GM18858 (cell line): ENCODE results near the gene GCH1.
"Not testable (repeated sequence)": the region's sequence is repeated elsewhere in the genome, so short reads cannot be mapped to it uniquely, and the experiment has no call there.

ENCODE experiments used
- ATAC-seq: cut with Tn5 transposase; IDR thresholded peaks from one replicate; pipeline ENCODE4 v1.9.1; 2021; ENCODE audit not compliant: unreplicated experiment

Gene GCH1, protein sequence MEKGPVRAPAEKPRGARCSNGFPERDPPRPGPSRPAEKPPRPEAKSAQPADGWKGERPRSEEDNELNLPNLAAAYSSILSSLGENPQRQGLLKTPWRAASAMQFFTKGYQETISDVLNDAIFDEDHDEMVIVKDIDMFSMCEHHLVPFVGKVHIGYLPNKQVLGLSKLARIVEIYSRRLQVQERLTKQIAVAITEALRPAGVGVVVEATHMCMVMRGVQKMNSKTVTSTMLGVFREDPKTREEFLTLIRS

GRCh38 chr14:54902521-54903420 lies at the start of gene GCH1:
Gene GCH1 (minus strand): TSS chr14:54902826. CDS start chr14:54902663, 163 bp downstream.
- ATAC-seq: peak; percentile 73

- no peak for ATAC-seq
These were observed 44.6 kb upstream of the GCH1 start for GRCh38 chr14:54947230-54947629.

GRCh38 chr14:54946500-54946899 lies 43.9 kb upstream of the GCH1 start:
- no peak for ATAC-seq

DNA sequence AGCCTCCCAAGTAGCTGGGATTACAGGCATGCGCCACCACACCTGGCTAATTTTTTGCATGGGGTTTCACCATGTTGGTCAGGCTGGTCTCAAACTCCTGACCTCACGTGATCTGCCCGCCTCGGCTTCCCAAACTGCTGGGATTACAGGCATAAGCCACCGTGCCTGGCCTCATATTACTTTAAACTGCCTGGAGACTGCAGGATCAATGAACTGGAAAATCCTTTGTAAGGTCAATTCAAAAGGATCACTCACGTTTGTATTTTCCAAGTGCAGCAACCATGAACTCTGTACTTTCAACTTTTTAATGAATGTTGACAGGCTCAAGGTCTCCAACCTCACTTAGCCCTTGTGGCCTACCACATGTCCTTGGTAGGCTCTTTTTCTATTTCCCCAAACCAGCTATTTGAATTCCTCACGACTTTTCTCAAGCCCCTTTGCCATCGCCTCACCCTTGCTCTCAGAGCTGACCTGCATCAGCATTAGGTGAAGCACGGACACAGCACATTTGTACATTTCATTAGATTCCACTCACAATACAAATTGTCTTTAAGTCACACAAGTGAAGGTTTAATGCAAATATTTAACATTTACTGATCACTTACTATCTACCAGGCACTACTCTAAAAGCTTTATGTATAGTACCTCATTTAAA lies 42.2 kb upstream of the GCH1 start:
- no peak for ATAC-seq

DNA sequence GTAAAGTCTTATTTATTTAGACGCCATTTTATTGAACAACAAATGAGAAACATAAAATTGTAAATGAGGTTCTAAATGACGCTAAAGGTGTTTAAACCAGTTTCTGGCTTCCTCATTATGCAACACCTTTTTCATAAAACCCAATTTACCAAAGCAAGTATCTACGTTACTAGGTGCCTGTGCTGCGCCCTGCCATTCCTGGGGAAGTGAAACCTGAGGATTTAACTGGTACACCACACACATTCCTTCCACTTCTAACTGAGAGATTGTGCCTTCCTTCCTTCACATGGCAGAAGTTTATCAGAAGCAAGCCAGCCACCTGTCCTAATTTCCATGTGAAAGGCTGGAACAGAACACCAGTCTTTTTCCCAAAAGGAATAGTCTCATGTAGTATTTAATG lies 40.3 kb upstream of the GCH1 start:
- ATAC-seq: no peak

DNA sequence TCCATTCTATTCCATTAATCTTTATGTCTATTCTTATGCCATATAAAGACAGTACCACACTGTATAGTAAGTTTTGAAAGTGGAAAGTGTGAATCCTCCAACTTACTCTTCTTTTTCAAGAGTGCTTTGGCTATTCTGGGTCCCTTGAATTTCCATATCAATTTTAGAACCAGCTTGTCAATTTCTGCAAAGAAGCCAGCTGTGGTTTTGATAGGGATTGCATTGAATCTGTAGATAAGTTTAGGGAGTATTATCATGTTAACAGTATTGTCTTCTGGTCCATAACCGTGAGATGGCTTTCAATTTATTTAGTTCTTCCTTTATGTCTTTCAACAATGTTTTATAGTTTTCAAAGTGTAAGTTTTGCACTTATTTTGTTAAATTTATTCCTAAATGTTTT lies 34.2 kb upstream of the GCH1 start:
- ATAC-seq: no peak

DNA sequence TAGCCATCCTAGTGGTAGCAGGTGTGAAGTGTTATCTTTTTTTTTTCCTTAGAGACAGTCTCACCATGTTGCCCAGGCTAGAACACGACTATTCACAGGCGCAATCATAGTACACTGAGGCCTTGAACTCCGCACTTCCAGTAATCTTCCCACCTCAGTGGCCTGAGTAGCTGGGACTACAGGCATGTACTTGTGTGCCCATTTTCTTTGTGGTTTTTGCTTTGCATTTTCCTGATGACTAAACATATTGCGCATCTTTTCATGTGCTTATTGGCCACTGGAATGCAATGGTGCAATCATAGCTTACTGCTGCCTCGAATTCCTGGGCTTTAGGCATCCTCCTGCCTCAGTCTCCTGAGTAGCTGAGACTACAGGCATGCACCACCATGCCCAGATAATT lies 33.3 kb upstream of the GCH1 start:
- no peak for ATAC-seq

DNA sequence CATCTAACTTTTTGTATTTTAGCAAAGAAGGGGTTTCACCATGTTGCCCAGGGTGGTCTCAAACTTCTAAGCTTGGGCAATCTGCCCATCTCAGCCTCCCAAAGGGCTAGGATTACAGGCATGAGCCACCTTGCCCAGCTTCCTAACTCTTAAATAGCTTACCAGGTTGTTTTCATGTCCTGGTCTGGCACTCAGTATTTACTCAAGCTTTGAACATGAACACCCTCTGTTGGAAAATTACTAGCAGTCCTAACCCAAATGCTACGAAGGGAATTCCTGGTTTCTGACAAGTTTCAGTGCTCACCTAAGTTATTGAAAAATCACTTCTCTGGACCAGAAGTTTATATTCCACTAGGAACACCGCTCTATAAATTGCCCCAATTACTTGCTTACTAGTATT lies 32.5 kb upstream of the GCH1 start:
- no peak for ATAC-seq

- no peak for ATAC-seq
These were observed 30.4 kb upstream of the GCH1 start for GRCh38 chr14:54933006-54933405.

DNA sequence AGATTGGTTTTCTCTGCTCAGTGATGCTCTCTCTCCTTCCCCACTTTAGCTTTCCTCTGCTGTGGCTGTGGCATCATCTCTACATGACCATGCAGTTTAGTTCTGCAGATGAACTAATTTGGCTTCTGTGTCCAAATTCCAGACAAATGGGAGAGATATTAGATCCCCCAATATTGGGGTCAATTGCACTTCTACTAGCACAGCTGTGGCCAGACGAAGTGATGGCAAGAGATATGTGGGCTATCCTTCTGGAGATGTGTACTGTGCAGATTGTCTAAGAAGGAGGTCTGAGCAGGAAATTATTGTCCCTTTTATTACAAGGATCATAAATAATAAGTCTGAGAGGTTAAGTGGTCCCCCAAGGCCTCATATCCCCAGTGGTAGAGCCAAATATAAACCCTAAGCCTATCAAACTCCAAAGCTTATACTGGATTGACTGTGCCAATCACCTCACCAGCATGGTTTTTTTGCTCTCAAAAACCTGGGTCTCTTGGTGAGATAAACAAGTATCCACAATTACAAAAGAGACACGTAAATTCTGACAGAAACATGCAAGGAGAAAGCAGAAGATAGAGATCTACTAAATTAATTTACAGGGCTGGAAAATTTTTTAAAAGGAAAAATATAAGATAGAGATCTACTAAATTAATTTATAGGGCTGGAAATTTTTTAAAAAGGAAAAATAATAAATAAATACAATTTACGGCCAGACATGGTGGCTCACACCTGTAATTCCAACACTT lies 29.1 kb upstream of the GCH1 start:
- ATAC-seq: no peak

DNA sequence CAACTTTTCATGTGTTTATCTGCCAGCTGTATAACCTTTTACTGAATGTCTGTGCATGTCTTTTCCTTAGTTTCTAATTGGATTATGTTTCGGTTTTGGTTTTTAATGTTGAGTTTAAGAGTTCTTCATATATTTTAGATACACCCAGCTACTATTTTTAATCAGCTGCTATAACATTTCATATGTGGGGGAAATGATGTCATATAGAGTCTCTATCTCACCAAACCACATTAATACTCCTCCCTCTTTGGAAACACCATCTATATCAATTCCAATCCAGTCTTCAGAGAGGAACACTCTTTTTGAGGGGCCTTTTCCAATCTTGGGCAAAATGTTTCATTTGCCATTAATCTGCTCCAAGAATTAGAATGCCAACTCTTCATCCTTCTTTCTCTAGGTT lies 28.5 kb upstream of the GCH1 start:
- ATAC-seq: no peak

GRCh38 chr14:54929556-54929955 lies 26.9 kb upstream of the GCH1 start:
- no peak for ATAC-seq

GRCh38 chr14:54928216-54928615 lies 25.6 kb upstream of the GCH1 start:
- ATAC-seq: no peak

DNA sequence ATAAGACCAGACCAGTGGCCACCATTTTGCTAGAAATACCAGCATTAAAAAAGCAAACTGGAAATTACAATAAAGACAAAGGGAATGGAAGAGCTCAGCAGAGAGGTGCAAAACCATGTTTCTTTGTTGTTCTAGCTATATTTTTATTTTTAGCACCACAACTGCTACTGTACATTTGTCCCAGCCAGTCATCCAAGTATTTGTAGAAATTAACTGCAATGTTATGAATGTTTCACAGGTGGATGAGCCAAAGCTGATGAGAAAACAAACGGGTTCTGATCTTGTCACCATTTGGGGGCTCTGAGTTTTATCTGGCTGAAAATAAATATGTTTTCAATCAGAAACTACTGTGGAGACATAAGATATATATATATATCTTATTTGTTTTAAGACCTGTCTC lies 24.9 kb upstream of the GCH1 start:
- no peak for ATAC-seq

DNA sequence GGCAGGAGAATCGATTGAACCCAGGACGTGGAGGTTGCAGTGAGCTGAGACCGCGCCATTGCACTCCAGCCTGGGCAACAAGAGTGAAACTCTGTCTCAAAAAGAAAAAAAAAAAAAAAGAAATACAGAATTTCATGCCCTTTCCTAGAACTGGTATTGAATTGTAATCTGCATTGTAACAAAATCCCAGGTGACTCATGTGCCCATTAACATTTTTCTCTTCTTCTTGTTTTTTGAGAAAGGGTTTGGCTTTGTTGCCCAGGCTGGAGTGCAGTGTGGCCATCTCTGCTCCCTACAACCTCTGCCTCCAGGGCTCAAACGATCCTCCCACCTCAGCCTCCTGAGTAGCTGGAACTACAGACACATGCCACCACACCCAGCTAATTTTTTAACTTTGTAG lies 23.9 kb upstream of the GCH1 start:
- not testable (repeated sequence) for ATAC-seq

- no peak for ATAC-seq
These were observed 20.0 kb upstream of the GCH1 start for GRCh38 chr14:54922598-54922997.

DNA sequence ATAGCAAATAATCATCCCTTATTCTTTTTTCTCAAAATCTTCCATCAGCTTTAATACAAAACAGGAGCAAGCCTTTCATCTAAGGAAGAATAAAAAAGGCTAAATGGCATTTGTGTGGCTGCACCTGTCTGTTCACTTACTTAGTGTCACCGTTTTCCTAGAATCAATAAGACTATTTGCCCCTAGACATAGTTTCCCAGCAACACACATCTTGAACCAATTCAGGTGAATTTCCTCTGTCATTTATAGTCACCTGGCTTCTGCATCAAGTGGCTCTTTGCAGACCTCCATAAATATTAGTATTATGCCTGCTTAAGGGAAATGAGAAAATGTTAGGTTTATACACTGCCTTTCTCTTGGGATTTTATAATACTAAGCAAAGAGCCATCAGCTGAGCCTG lies 17.4 kb upstream of the GCH1 start:
- no peak for ATAC-seq

DNA sequence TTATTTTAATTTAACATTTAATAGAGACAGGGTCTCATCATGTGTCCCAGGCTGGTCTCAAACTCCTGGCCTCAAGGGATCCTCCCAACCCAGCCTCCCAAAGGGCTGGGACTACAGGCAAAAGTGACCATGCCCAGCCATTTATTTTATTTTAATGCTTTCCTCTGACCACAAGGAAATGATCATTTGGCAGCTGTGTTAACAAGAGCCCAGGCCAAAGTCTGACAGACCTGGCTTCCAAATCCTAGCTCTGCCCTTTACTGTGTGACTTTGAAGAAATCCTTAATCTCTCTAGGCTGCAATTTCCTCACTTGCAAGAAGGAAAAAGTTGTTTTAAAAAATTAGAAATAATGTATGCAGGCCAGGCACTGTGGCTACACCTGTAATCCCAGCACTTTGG lies 16.7 kb upstream of the GCH1 start:
- ATAC-seq: no peak

GRCh38 chr14:54918427-54918826 lies 15.8 kb upstream of the GCH1 start:
- ATAC-seq: no peak

DNA sequence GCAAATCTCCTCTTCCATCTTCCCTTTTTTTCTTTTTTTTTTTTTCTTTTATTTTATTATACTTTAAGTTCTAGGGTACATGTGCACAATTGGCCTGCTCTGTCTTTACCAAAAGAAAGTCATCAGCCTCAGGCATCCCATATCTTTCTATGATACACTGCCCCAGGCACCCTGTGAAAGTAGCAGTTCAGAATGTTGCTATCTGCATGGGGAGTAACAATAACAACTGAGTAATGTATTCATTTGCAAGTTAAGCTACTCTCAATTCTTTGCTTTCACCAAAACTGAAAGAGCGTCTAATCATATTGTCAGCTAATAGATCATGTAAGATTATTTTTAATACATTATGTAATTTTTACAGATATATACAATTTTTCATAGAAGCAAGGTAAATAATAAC lies 13.5 kb upstream of the GCH1 start:
- no peak for ATAC-seq

DNA sequence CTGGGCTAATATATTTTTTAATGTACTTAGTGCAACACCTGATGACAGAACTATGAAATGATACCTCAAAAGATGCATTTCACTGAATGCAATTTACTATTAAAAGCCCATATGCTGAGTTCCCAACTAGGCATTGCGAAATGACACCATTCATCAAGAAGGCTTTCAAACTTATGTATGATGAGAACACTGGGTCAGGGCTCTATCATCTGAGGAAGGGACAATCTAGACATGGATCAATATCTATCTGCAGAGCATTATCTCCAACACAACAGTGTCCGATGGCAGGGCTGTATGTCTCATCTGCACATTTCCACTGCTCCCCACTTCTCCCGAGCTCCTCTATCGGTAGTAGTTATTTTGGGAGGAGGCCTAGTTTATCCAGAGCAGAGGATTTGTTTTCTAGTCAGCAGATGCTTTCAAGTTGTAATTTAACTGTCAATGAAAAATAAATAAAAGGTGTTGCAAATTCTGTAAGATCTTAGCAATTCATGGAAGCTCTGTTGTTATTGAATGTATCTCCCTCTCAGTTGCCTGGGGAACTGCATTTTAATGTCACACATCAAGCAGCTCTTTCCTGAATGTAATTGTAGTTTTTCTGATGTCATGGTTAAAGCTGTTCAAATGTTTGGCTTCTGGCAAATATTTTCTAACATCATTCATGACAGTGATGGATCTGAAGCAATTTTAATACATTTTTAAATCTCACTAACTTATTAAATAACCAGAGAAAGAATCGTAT lies 7.4 kb upstream of the GCH1 start:
- no peak for ATAC-seq
